HG02763 (cell line): ENCODE results near the gene IGFBP1.

ENCODE experiments used
- ATAC-seq: cut with Tn5 transposase; IDR thresholded peaks from one replicate; pipeline ENCODE4 v1.9.1; 2021; ENCODE audit warnings: mild to moderate bottlenecking, moderate library complexity; ENCODE audit not compliant: unreplicated experiment

The IGFBP1 gene

DNA sequence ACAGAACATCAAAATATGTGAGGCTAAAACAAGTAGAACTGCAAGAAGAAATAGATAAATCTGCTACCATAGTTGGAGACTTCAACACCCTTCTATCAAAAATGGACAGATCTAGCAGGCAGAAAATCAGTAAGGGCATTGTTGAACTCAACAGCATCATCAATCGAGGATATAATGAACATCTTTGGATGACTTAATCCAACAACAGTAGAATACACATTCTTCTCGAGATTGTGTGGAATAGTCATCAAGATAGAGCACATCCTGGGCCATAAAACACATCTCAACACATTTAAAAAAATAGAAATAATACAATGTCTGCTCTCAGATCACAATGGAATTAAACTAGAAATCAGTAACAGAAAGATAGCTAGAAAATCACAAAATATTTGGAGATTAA is 9.9 kb downstream of the IGFBP1 start:
- no peak for ATAC-seq

DNA sequence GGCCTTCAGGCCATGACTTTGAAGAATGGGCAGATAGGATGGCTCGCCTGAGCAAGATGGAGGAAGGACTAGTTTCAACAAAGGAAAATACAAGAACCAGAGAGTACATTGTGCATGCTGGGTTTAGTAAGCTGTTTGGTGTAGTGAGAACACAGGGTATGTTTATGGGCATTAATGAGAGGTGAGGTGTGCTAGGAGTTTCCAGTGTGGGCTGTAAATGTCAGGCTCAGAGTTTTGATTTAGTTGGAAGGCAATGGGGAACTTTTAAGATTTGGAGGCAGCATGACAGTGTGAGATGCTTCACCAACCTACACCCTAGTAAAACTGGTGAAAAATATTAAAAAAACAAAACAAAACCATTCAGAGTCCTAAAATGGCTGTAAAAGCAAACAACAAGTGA is 13.3 kb downstream of the IGFBP1 start:
- ATAC-seq = no peak

DNA sequence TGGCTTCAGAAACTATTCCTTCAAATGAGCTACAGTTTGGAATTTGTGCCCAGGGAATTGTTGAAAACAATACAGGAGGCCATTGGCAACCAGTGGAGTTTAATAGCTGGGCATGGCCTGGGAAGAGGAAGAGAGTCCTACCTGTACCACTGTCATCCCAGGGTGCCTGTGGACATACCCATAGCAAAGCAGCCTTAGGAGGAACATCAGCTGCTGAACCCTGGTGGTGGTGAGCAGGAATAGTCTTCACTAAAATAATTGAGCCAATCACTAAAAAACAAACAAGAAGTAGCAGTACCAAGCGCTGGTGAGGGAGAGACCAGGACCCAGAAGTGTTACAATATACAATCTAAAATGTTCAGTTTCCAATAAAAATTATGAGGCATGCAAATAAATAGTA is 14.5 kb downstream of the IGFBP1 start:
- no peak for ATAC-seq

DNA sequence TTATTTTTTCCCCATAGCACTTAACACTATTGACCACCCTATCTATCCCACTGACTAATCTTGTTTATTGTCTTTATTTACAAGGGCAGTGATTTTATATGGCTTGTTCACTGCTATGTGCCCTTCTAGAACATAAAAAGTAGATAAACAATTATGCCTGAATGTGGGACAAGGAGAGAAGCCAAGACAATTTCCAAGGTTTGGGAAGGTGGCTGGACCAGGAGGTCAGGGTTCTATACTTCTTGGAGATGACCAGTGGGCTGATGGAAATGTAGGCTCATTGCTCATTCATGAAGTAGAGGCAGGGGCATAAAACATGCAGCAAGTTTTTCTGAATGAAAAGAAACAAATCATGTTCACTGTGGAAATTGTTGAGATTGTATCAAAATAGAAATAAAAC is 21.3 kb downstream of the IGFBP1 start:
- ATAC-seq = no peak

DNA sequence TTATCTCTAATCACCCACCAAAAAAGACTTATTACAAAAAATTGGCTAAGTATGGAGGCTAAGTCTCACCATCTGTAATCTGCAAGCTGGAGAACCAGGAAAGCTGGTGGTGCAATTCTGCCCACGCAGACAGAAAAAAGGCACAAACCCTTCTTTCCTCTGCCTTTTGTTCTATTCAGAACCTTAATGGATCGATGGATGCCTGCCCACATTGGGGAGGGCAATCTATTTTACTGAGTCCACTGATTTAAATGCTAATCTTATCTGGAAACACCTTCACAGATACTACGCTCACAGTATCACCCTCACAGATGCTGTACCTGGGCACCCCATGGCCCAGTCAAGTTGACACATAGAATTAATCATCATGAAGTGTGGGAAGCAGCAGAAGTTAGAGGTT is 22.6 kb downstream of the IGFBP1 start:
- ATAC-seq = no peak

DNA sequence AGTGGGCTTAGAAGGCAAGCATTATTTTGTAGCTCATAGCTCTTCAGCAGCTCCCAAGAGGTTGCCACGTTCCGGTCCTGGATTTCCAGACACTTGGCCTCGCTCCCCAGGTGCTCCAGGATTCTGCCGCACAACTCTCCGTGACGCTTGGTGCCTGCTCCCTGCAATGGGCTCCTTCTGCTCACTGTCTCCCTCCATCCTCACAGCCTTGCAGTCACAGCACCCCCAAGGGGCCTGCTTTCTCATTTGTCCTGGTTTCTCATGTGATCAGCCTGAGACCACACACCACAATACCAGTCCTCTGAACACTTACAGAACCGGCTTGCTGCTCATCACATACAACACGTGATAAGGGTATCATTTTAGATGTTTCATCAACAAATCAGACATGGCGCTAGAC is 23.0 kb downstream of the IGFBP1 start:
- ATAC-seq = no peak

DNA sequence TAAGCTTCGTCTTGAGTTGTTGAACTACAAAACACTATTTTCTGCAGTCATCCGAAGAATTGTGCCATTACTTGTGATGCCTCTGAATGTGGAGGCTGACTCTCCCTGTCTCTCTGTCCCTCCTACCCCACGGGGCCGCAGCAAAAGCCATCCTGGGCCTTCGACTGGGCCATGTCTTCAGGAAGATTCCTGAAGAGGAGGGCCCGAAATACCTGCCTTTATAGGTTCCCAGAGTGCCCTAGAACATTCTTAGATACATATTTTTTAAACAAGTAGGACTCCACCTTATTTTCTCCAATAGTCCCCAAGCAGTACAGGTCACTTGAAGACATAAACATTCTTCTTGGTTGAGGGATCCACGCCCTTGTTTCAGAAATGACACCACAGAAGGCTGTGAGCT is 24.7 kb downstream of the IGFBP1 start:
- no peak for ATAC-seq

DNA sequence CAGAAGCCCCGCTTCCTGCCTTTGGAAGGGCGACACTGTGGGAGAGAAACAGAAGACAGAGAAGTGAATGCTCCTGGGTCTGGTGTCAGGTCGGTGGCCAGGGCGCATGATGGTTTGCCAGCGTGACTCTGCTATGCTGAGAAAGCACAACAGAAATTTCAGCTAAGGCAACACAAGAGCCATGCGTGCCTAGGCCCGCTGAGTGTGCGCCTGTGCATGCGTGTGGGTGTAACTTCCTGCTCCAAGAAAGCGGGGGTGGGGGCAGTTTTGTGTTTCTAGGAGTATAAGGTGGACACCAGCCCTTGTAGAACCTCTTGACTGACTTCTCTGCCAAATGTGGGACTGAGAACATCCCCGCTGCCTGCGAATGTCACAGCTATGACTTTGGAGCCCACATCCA is 26.6 kb downstream of the IGFBP1 start:
- ATAC-seq = no peak

DNA sequence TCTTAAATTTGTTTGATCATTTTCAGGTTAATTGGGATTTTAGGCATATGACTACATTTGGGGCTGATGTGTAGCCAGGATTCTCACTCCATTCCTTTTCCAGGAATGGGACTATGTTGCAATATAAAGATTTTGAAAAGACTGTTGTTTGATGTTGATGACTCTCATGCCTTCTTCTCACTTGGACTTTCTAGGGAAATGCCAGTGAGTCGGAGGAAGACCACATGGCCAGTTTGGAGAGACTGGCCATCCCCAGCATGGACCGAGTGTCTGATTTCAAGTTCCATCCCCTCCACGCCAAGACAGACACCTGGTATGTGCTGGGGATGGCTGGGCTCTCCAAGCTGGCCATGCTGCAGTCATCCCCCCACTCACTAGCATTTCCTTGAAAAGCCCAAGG is 27.3 kb downstream of the IGFBP1 start:
- ATAC-seq = no peak

DNA sequence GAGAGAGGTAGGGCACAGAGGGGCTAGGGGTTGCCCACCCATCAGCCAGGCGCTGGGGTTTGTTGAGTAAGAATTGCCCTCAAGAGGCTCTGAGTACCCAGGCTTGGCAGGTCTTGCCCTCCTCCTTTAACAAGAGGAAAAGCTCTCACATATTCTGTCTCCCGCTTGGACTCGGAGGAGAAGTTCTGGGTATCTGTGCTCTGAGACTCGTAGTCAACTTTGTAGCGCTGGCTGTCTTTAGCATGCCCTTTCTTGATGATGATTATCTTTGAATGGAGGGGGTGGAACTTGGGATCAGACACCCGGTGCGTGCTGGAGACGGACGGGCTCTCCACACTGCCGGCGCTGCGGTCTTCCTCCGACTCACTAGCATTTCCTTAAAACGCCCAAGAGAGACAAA is 28.8 kb downstream of the IGFBP1 start:
- ATAC-seq = no peak

DNA sequence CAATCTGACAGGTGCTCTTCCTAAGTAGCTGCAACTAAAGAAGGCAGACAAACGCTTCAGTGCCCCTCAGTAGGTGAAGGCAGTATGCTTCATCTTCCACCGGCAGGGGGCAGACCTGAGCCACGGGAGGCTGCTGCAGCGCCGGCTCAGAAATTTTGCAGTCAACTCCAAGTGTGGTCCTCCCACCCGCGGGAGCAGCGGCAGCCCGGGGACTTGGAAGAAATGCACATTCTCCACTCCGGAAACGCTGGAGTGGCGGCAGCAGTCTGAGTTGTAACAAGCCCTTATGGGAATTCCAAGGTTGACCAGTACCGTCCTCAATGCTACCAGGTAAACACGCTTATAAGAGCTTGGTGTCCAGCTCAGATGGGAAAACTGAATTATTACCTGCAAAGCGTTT is 29.4 kb downstream of the IGFBP1 start:
- ATAC-seq = no peak

DNA sequence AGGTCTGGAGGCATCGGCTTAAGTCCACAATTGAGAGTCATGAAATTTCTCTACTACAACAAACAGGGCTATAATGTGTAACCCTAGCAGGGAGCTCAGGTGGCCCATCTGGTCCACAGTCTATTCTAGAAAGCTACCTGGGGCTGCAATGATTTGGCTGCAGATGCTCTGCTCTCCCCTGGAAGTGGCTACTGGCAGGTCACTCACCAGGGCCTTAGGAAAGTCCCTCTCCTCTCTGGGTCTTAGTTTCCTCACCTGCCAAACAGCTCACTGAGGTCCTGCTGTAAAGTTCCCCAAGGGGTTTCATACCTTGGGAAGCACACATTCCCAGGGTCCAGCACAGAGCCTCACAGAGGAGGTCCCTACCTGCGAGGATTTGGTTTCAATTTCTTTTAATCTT is 30.3 kb downstream of the IGFBP1 start:
- no peak for ATAC-seq

DNA sequence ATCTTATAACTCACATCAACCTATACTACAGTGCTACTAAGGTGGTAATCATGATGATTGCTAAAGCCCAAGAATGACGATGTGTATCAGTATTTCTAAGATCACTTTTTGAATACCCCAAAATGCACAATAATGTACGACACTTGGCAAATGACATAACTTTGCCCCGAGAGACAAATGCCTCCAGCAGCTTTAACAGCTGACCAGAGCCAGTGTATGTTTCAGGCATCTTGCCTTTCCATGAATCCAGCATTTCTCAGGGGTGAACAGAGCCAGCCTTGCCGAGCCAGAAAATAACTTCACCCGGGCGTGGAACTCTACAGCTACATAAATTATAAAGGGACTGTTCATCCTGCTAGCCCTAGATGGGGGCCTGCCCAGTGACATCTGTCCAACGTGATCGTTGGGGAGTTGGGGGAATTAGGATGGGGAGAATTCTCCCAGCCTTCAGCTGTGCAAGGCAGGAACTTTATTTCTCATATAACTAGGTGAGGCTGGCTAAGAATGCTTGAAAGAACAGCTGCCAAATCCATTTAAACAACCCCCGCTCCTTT is 31.0 kb downstream of the IGFBP1 start:
- ATAC-seq = no peak

DNA sequence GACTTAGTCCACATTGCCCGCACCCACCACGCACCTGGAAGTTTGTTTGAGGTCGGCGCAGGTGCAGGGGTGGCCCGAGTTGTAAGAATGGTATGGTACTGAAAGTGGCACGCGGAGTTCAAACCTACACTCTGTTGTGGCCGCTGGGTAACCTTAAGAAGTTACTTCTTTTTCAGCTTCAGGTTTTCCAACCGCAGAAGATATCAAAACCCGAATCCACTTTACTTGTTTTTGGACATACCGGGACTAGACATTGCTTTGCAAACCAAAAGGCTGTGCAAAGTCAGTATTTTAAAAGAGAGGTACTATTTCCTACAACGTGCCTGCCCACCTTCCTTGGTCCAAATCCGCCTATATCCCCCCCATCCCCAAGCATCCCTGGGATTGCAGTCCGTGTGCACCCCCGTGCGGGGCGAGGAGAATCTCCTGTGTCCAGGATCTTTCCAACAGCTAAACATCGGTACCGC is 31.7 kb downstream of the IGFBP1 start:
- ATAC-seq = no peak

DNA sequence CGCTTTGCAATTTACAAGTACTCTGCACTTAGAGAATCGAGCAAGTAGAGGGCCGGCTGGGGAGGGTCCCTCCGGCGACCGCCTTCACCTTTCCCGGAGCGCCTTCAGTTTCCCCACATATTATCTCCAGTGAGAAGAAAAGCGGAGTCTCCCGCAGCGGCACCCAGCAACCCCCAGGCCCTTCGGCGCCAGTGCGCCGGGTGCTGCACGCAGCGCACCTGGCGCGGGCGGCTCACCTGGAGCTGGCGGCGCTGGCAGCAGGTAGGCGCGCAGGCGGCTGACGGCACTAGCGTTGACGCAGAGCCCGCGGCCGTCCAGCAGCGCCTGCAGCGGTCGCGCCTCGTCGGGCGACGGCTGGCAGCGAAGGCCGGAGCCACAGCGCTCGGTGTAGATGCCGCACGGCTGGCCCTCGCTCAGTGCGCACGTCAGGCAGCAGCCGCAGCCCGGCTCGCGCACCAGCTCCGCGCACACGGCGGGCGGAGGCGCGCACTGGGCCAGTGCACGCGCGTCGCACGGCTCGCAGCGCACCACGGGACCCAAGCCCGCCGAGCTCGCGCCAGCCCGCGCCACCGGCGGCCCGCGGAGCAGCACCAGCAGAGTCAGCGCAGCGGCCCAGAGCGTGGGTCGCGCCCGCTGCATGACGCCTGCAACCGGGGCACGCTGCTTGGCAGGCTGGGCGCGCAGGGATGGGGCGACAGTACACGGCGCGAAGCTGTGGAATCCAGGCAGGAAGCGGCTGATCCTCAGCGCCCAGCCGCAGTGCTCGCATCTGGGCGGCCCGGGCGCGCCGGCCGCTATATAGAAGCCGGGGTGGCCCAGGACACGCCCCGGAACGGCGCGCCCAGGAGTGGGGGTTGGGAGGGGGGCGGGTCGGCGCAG is 32.5 kb downstream of the IGFBP1 start, which contains the start of gene IGFBP3:
IGFBP3 (minus strand) TSS at position 771 of the 879 bp plus-strand sequence; CDS start at position 639, 132 bp downstream.
- no peak for ATAC-seq

DNA sequence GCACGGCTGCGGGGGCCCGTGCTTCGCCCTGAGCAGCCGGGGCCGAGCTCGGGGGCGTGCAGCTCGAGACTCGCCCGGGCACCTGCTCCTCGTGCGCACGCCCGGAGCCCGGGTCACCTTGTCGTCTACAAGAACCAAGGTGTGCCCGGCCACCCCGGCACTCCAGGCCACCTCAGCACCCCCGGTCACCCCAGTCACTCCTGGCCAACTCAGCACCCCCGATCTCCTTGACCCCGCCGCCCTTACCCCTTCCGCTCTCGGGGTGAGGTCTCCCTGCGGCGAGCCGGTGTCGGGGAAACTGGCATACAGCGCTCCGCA is 33.1 kb downstream of the IGFBP1 start:
- ATAC-seq = no peak

DNA sequence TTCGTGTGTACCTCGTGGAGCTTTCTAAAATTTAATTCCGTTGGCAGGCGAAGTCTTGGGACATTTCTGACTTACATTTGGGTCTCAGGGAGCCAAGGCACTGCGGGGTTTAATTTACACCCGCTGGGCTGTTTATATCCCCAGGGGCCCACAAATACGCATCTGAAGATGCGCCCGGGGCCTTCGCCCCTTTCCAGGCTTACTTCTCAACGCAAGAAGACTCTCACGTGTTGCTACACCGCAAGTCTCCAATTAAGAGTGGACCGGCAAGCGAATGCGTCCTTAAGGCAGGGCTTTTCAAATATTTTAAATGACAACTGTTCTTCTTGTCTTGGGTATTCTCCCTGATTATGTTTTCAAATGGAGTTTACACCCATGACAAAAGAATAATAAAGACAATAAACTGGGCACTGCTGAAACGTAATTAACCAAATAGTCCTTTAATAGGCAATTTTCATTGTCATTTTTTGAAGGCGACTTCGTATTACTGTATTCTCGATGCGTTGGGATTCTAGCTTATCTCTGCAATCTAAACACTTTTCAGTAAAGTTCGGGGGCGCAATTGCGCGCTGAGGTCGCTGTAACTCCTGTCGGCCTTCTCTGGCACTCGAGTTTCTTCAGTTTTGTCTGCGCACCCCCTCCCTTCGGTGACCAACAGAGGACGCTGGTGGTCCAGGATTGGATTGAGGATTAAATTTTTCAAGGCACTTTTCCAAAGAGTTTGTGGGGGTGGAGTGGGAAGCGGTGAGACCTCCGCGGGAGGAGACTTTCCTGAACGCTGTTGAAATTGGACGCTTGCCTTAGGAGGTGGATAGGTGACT is 33.6 kb downstream of the IGFBP1 start:
- ATAC-seq = no peak

DNA sequence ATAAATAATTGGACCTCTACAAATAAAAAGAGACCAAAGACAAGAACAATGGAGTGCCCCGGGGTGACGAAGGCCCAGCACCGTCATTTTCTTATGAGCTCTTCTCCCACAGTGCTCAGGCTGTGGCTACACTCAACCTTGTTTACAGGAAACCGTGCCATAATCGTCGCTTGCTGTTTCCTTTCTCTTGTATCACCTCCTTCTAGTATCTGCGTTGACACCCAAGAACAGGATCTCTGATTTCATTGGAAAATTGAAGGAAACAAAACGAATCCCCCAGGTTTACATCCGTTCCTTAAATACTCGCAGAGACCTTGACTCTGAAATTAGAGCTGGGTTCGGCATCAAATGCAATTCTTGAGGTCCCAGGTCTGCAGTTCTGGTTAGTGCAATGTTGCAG is 34.5 kb downstream of the IGFBP1 start:
- no peak for ATAC-seq

DNA sequence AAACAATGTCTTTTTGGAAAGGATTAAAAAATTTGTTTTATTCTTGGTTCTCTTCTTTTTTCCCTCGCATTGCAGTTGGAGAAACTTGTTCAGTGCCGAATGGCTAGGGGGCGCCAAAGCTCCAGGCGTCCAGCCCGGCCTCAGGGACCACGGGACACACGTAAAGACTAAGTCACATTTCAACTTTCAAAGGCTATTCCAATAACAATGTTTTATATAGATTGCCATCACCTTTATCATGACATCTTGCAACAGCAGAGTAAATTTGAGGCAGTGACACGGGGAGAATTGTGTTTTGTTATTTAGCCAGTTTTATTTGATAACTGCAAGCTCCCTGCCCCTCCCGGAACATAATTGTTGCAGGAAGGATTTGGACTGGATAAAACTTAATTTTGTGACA is 35.0 kb downstream of the IGFBP1 start:
- ATAC-seq = no peak

DNA sequence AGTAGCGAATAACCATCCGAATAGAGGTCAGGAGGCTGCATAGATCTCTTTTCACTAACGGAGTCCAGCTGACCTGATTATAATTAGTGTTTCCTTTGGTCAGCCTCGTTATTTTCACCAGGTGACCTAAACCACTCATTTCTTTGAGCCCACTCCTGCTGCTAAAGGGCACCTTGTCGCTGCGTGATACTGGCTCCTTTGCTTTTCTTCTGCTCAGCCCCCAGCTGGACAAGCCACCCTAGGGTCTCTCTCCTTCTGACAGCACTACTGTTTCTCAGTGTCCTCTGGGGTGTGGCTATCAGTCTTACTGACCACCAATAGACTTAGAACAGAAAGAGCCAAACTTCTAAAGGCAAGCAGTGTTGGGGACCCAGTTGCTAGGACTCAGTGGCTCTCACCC is 35.5 kb downstream of the IGFBP1 start:
- ATAC-seq = no peak

DNA sequence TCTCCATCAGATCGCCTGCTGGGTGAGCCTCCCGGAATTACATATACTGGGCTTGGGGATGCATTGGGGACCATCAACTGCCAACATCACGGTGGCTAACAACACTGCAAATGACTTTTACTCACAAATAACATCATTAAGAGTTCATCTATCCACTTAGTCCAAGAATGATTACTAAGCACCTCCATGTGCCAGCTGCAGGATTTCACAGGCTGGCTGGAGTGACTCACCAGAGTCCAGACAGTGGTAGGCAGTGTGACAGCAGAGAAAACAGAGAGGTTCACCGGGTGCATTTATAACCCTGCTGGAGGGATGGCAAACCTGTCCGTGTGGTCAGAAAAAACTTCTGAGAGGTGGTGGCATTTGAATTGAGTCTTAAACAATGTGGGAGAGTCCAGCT is 36.0 kb downstream of the IGFBP1 start:
- ATAC-seq = no peak

DNA sequence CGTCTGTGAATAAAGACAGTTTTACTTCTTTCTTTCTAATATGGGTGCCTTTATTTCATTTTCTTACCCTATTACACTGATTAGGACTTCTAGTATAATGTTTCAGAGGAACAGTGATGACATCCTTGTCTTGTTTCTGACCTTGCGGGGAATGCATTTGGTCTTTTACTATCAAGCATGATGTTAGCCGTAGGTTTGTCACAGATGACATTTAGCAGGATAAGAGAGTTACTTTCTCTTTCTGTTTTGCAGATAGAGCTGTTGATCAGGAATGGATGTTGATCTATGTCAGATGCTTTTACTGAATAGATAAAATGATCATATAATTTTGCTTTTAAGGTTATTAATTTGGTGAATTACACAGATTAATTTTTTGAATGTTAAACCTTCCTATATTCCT is 39.4 kb downstream of the IGFBP1 start:
- no peak for ATAC-seq
